HEK293 (cell line): ENCODE data around the gene DNMT3B.

Source experiments
- GLIS1 ChIP-seq: fragments of 450-650 bp; formaldehyde crosslinking; IDR thresholded peaks from 2 replicates; pipeline ENCODE4 v1.5.1; 2016; ENCODE audit warnings: missing biosample characterization, missing genetic modification characterization
- KLF1 ChIP-seq: fragments of 450-650 bp; formaldehyde crosslinking; IDR thresholded peaks from 2 replicates; pipeline ENCODE4 v1.5.1; 2016; ENCODE audit warnings: missing biosample characterization, missing genetic modification characterization
- KLF10 ChIP-seq: fragments of 450-650 bp; IDR thresholded peaks from 2 replicates; pipeline ENCODE4 v1.5.1; 2018; ENCODE audit warnings: missing biosample characterization, mild to moderate bottlenecking, missing genetic modification characterization
- KLF17 ChIP-seq: fragments of 450-650 bp; formaldehyde crosslinking; IDR thresholded peaks from 2 replicates; pipeline ENCODE4 v1.5.1; 2016; ENCODE audit warnings: missing biosample characterization, missing genetic modification characterization
- SP2 ChIP-seq: fragments of 450-650 bp; formaldehyde crosslinking; IDR thresholded peaks from 2 replicates; pipeline ENCODE4 v1.5.1; 2016; ENCODE audit warnings: missing biosample characterization, missing genetic modification characterization
- ZBTB20 ChIP-seq: fragments of 450-650 bp; formaldehyde crosslinking; IDR thresholded peaks from 2 replicates; pipeline ENCODE4 v1.5.1; 2016; ENCODE audit warnings: missing biosample characterization, missing genetic modification characterization
- ZBTB48 ChIP-seq: fragments of 450-650 bp; formaldehyde crosslinking; IDR thresholded peaks from 2 replicates; pipeline ENCODE4 v1.5.1; 2016; ENCODE audit warnings: missing biosample characterization, missing genetic modification characterization
- ZBTB8A ChIP-seq: fragments of 450-650 bp; formaldehyde crosslinking; IDR thresholded peaks from 2 replicates; pipeline ENCODE4 v1.5.1; 2016; ENCODE audit warnings: missing biosample characterization, missing genetic modification characterization
- ZEB2 ChIP-seq: fragments of 450-650 bp; formaldehyde crosslinking; IDR thresholded peaks from 2 replicates; pipeline ENCODE4 v1.5.1; 2016; ENCODE audit warnings: missing biosample characterization, missing genetic modification characterization
- ZIC2 ChIP-seq: fragments of 450-650 bp; formaldehyde crosslinking; IDR thresholded peaks from 2 replicates; pipeline ENCODE4 v1.5.1; 2016; ENCODE audit warnings: missing biosample characterization, missing genetic modification characterization
- ZNF398 ChIP-seq: fragments of 450-650 bp; formaldehyde crosslinking; IDR thresholded peaks from 2 replicates; pipeline ENCODE4 v1.5.1; 2017; ENCODE audit warnings: missing biosample characterization, missing genetic modification characterization
- ZNF561 ChIP-seq: fragments of 450-650 bp; IDR thresholded peaks from 2 replicates; pipeline ENCODE4 v1.5.1; 2018; ENCODE audit warnings: missing biosample characterization, missing genetic modification characterization, borderline replicate concordance
- ZNF629 ChIP-seq: fragments of 450-650 bp; formaldehyde crosslinking; IDR thresholded peaks from 2 replicates; pipeline ENCODE4 v1.5.1; 2017; ENCODE audit warnings: missing biosample characterization, missing genetic modification characterization
- ZNF76 ChIP-seq: fragments of 450-650 bp; formaldehyde crosslinking; IDR thresholded peaks from 2 replicates; pipeline ENCODE4; 2016; ENCODE audit warnings: low read depth, missing biosample characterization, missing genetic modification characterization, borderline replicate concordance
- TF ChIP-seq, protein P1 (sequence below): fragments of 450-650 bp; formaldehyde crosslinking; IDR thresholded peaks from 2 replicates; pipeline ENCODE4 v1.5.1; 2016; ENCODE audit warnings: missing biosample characterization, missing genetic modification characterization
- TF ChIP-seq, protein P2 (sequence below): fragments of 450-650 bp; formaldehyde crosslinking; IDR thresholded peaks from 2 replicates; pipeline ENCODE4 v1.5.1; 2016; ENCODE audit warnings: missing biosample characterization, missing genetic modification characterization
- TF ChIP-seq, protein P3 (sequence below): fragments of 450-650 bp; formaldehyde crosslinking; IDR thresholded peaks from 2 replicates; pipeline ENCODE4 v1.5.1; 2016; ENCODE audit warnings: missing biosample characterization, missing genetic modification characterization
- TF ChIP-seq, protein P4 (sequence below): fragments of 450-650 bp; formaldehyde crosslinking; IDR thresholded peaks from 2 replicates; pipeline ENCODE4 v1.5.1; 2016; ENCODE audit warnings: missing biosample characterization, missing genetic modification characterization
- TF ChIP-seq, protein P5 (sequence below): fragments of 450-650 bp; formaldehyde crosslinking; IDR thresholded peaks from 2 replicates; pipeline ENCODE4 v1.5.1; 2016; ENCODE audit warnings: missing biosample characterization, missing genetic modification characterization
- TF ChIP-seq, protein P6 (sequence below): sonication (generic); formaldehyde crosslinking; IDR thresholded peaks from 2 replicates; pipeline ENCODE4 v1.8.1; 2022; ENCODE audit warnings: mild to moderate bottlenecking, moderate library complexity, missing genetic modification reagents

Gene DNMT3B

GRCh38 chr20:32819992-32820697 lies 58.0 kb downstream of the DNMT3B start (continued):
- TF ChIP-seq, protein P1, sequence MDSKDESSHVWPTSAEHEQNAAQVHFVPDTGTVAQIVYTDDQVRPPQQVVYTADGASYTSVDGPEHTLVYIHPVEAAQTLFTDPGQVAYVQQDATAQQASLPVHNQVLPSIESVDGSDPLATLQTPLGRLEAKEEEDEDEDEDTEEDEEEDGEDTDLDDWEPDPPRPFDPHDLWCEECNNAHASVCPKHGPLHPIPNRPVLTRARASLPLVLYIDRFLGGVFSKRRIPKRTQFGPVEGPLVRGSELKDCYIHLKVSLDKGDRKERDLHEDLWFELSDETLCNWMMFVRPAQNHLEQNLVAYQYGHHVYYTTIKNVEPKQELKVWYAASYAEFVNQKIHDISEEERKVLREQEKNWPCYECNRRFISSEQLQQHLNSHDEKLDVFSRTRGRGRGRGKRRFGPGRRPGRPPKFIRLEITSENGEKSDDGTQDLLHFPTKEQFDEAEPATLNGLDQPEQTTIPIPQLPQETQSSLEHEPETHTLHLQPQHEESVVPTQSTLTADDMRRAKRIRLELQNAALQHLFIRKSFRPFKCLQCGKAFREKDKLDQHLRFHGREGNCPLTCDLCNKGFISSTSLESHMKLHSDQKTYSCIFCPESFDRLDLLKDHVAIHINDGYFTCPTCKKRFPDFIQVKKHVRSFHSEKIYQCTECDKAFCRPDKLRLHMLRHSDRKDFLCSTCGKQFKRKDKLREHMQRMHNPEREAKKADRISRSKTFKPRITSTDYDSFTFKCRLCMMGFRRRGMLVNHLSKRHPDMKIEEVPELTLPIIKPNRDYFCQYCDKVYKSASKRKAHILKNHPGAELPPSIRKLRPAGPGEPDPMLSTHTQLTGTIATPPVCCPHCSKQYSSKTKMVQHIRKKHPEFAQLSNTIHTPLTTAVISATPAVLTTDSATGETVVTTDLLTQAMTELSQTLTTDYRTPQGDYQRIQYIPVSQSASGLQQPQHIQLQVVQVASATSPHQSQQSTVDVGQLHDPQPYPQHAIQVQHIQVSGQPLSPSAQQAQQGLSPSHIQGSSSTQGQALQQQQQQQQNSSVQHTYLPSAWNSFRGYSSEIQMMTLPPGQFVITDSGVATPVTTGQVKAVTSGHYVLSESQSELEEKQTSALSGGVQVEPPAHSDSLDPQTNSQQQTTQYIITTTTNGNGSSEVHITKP (tag by site-specific recombination), result peak; percentile 67
- peak; percentile 43; the same call in 1 of the 2 replicates for TF ChIP-seq KLF10 (tag by site-specific recombination)
- TF ChIP-seq, protein P2, sequence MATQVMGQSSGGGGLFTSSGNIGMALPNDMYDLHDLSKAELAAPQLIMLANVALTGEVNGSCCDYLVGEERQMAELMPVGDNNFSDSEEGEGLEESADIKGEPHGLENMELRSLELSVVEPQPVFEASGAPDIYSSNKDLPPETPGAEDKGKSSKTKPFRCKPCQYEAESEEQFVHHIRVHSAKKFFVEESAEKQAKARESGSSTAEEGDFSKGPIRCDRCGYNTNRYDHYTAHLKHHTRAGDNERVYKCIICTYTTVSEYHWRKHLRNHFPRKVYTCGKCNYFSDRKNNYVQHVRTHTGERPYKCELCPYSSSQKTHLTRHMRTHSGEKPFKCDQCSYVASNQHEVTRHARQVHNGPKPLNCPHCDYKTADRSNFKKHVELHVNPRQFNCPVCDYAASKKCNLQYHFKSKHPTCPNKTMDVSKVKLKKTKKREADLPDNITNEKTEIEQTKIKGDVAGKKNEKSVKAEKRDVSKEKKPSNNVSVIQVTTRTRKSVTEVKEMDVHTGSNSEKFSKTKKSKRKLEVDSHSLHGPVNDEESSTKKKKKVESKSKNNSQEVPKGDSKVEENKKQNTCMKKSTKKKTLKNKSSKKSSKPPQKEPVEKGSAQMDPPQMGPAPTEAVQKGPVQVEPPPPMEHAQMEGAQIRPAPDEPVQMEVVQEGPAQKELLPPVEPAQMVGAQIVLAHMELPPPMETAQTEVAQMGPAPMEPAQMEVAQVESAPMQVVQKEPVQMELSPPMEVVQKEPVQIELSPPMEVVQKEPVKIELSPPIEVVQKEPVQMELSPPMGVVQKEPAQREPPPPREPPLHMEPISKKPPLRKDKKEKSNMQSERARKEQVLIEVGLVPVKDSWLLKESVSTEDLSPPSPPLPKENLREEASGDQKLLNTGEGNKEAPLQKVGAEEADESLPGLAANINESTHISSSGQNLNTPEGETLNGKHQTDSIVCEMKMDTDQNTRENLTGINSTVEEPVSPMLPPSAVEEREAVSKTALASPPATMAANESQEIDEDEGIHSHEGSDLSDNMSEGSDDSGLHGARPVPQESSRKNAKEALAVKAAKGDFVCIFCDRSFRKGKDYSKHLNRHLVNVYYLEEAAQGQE, result peak; percentile 67
- TF ChIP-seq SP2 (tag by site-specific recombination), result peak; percentile 62
- TF ChIP-seq ZNF561 (tag by site-specific recombination), result 0 out of 2 replicates have a peak, but pooled peaks have one; percentile 41
- TF ChIP-seq ZEB2 (tag by site-specific recombination), result peak; percentile 30; the same call in 1 of the 2 replicates
- TF ChIP-seq ZBTB8A (tag by site-specific recombination), result no peak
- TF ChIP-seq, protein P3, sequence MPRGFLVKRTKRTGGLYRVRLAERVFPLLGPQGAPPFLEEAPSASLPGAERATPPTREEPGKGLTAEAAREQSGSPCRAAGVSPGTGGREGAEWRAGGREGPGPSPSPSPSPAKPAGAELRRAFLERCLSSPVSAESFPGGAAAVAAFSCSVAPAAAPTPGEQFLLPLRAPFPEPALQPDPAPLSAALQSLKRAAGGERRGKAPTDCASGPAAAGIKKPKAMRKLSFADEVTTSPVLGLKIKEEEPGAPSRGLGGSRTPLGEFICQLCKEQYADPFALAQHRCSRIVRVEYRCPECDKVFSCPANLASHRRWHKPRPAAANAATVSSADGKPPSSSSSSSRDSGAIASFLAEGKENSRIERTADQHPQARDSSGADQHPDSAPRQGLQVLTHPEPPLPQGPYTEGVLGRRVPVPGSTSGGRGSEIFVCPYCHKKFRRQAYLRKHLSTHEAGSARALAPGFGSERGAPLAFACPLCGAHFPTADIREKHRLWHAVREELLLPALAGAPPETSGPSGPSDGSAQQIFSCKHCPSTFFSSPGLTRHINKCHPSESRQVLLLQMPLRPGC, result peak; percentile 21; the same call in 1 of the 2 replicates
- peak; percentile 37 for TF ChIP-seq ZNF629 (tag by site-specific recombination)
- peak; percentile 17; the same call in 1 of the 2 replicates for TF ChIP-seq ZBTB20 (tag by site-specific recombination)
- peak; percentile 43; the same call in 1 of the 2 replicates for TF ChIP-seq ZNF398 (tag by site-specific recombination)
- TF ChIP-seq, protein P4, sequence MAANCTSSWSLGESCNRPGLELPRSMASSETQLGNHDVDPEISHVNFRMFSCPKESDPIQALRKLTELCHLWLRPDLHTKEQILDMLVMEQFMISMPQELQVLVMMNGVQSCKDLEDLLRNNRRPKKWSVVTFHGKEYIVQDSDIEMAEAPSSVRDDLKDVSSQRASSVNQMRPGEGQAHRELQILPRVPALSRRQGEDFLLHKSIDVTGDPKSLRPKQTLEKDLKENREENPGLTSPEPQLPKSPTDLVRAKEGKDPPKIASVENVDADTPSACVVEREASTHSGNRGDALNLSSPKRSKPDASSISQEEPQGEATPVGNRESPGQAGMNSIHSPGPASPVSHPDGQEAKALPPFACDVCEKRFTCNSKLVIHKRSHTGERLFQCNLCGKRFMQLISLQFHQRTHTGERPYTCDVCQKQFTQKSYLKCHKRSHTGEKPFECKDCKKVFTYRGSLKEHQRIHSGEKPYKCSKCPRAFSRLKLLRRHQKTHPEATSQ (tag by site-specific recombination), result 0 out of 2 replicates have a peak, but pooled peaks have one; percentile 74
- peak; percentile 31; the same call in 1 of the 2 replicates for TF ChIP-seq ZIC2 (tag by site-specific recombination)
- TF ChIP-seq, protein P5, sequence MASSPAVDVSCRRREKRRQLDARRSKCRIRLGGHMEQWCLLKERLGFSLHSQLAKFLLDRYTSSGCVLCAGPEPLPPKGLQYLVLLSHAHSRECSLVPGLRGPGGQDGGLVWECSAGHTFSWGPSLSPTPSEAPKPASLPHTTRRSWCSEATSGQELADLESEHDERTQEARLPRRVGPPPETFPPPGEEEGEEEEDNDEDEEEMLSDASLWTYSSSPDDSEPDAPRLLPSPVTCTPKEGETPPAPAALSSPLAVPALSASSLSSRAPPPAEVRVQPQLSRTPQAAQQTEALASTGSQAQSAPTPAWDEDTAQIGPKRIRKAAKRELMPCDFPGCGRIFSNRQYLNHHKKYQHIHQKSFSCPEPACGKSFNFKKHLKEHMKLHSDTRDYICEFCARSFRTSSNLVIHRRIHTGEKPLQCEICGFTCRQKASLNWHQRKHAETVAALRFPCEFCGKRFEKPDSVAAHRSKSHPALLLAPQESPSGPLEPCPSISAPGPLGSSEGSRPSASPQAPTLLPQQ (tag by site-specific recombination), result 0 out of 2 replicates have a peak, but pooled peaks have one; percentile 18
- peak; percentile 53; the same call in 1 of the 2 replicates for TF ChIP-seq ZBTB48 (tag by site-specific recombination)
- TF ChIP-seq, protein P6, sequence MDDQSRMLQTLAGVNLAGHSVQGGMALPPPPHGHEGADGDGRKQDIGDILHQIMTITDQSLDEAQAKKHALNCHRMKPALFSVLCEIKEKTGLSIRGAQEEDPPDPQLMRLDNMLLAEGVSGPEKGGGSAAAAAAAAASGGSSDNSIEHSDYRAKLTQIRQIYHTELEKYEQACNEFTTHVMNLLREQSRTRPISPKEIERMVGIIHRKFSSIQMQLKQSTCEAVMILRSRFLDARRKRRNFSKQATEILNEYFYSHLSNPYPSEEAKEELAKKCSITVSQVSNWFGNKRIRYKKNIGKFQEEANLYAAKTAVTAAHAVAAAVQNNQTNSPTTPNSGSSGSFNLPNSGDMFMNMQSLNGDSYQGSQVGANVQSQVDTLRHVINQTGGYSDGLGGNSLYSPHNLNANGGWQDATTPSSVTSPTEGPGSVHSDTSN (CRISPR knock-in tag), result 0 out of 2 replicates have a peak, but pooled peaks have one; percentile 41
- TF ChIP-seq GLIS1 (tag by site-specific recombination), result peak; percentile 95
- peak; percentile 67; the same call in 1 of the 2 replicates for TF ChIP-seq ZNF76 (tag by site-specific recombination)
- peak; percentile 86 for TF ChIP-seq KLF17 (tag by site-specific recombination)
- peak; percentile 85 for TF ChIP-seq KLF1 (tag by site-specific recombination)
